HG02938 (cell line): ENCODE data around the gene IL34.

ENCODE experiments used
- ATAC-seq: cut with Tn5 transposase; IDR thresholded peaks from one replicate; pipeline ENCODE4 v1.9.1; 2021; ENCODE audit warnings: mild to moderate bottlenecking, moderate library complexity; ENCODE audit not compliant: unreplicated experiment

Gene IL34

GRCh38 chr16:70676675-70677498 is 30.5 kb downstream of the IL34 start:
- no peak for ATAC-seq

- ATAC-seq: no peak
Observed at GRCh38 chr16:70677499-70678120, 31.3 kb downstream of the IL34 start.

GRCh38 chr16:70678121-70678897 is 31.9 kb downstream of the IL34 start:
- ATAC-seq: no peak

- ATAC-seq: no peak
Observed at GRCh38 chr16:70678898-70679670, 32.7 kb downstream of the IL34 start.

- ATAC-seq: no peak
Observed at GRCh38 chr16:70679671-70680494, 33.5 kb downstream of the IL34 start.

- ATAC-seq: no peak
Observed at GRCh38 chr16:70680495-70681381, 34.4 kb downstream of the IL34 start.

GRCh38 chr16:70681382-70682238 is 35.3 kb downstream of the IL34 start:
- no peak for ATAC-seq

- ATAC-seq: no peak
Observed at GRCh38 chr16:70682239-70683145, 36.1 kb downstream of the IL34 start.

GRCh38 chr16:70683146-70683944 is 37.0 kb downstream of the IL34 start:
- no peak for ATAC-seq

- no peak for ATAC-seq
Observed at GRCh38 chr16:70684146-70685060, 38.0 kb downstream of the IL34 start.

- ATAC-seq: no peak
Observed at GRCh38 chr16:70685061-70685937, 38.9 kb downstream of the IL34 start.

GRCh38 chr16:70685938-70686375 is 39.6 kb downstream of the IL34 start, which contains the start of gene MTSS2:
Gene MTSS2 (minus strand): TSS chr16:70686053. CDS start chr16:70685791, 262 bp downstream.
- ATAC-seq: no peak

- ATAC-seq: no peak
Observed at GRCh38 chr16:70686376-70687101, 40.2 kb downstream of the IL34 start.
